ENCODE data around the gene LGI1. TPM values are rescaled to one million over a fixed set of nuclear protein-coding genes. Genes with fewer than 3 reads are reported as not detected.
"Not testable (repeated sequence)": the region's sequence is repeated elsewhere in the genome, so short reads cannot be mapped to it uniquely, and the experiment has no call there.

LGI1 gene
- polyA plus RNA-seq, 2 donors = 0.88 to 1.0 TPM

DNA sequence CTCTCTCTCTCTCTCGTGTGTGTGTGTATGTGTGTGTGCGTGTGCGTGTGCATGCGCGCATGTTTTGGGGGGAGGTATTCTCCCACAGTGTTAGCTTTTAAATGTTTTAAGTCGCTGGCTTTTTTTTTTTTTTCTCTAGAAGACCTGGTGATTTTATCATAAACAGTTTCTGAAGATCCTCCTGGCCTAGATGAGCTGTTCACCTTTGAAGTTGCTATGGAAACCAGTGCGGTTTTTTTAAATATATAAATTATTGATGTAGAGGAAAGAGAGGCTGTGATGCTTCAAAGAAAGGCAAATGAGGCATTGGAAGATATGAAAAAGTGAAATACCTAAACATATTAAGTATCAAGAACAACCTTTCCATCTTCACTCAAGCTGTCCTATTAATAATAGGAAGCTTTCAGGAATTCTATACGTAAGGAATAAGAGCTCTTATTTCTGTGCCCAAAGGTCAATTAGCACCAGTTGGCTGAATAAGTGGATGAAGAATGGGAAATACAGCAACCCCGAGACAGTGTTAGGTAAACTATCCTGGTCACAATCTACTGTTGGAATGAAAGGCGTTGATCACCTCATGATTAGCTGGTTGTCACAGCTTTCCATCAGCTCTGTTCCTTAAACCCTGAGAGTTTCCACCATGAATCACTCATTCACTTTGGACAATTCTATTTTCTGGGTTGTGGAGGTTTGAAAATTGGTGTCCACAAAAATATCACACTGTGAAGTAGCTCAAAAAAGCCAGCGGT lies 69.5 kb downstream of the LGI1 start:
- 79 to 82% methylated on average over 11 of the region's 11 CpGs for WGBS, 2 donors
- H3K4me1 ChIP-seq (ENCODE audit: control insufficient read depth in 2 of 2, insufficient read depth in 2 of 2, low read length in 1 of 2) = no peaks in the 10 kb centered on the region
- peaks cover 0 to 2% of the 10 kb centered on the region in 2 donors for H3K9me3 ChIP-seq (ENCODE audit: control insufficient read depth in 2 of 2, insufficient read depth in 1 of 2, low read depth in 1 of 2, low read length in 1 of 2)
- H3K27ac ChIP-seq (ENCODE audit: low read depth in 2 of 2, low read length in 1 of 2) = no peak overlapping the region
- H3K27me3 ChIP-seq (ENCODE audit: control insufficient read depth in 1 of 2, insufficient read depth in 2 of 2, low read length in 2 of 2) = no peaks in the 10 kb centered on the region
- H3K36me3 ChIP-seq (ENCODE audit: control insufficient read depth in 2 of 2, insufficient read depth in 2 of 2, low read length in 1 of 2) = no peaks in the 10 kb centered on the region
- no peak overlapping the region for H3K4me3 ChIP-seq (ENCODE audit: low read depth in 1 of 2, low read length in 2 of 2)

DNA sequence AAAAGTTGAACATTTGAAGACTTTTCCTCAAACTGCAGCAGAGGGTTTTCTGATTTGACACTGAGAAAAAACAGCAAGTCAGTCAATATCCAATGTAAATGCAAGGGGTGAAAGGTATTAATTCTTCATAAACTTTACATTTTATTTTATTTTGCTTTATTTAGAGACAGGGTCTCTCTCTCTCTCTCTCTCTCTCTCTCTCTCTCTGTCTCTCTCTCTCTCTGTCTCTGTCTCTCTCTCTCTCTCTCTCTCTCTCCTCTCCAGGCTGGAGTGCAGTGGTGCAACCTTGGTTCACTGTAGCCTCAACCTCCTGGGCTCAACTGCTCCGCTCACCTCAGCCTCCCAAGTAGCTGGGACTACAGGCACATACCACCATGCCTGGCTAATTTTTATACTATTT lies 73.3 kb downstream of the LGI1 start:
- not testable (repeated sequence) for H3K9me3 ChIP-seq (ENCODE audit: control insufficient read depth in 2 of 2, insufficient read depth in 1 of 2, low read depth in 1 of 2, low read length in 1 of 2); H3K4me1 ChIP-seq (ENCODE audit: control insufficient read depth in 2 of 2, insufficient read depth in 2 of 2, low read length in 1 of 2); H3K27me3 ChIP-seq (ENCODE audit: control insufficient read depth in 1 of 2, insufficient read depth in 2 of 2, low read length in 2 of 2); H3K4me3 ChIP-seq (ENCODE audit: low read depth in 1 of 2, low read length in 2 of 2); H3K27ac ChIP-seq (ENCODE audit: low read depth in 2 of 2, low read length in 1 of 2); H3K36me3 ChIP-seq (ENCODE audit: control insufficient read depth in 2 of 2, insufficient read depth in 2 of 2, low read length in 1 of 2)
- 93 to 95% methylated on average over 1 of the region's 1 CpG for WGBS, 2 donors

DNA sequence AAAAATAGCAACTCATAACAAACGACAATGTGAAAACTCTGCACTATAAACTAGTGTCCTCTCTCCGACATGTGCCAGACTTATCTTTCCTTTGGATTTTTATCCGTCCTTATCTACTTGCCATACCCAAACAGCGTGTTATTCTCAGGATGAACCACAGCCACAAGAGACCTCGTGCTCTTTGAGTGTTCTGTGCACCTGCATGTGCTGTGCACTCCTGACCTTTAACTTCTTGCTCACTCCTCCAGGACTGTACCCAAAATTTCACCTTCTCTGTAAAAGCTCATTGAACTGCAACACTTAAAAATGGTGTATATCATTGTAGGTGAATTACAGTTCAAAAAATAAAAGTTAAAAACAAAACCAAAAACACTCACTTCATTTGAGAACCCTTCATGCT lies 78.0 kb downstream of the LGI1 start:
- Histone ChIP-seq H3K4me1 (ENCODE audit: control insufficient read depth in 2 of 2, insufficient read depth in 2 of 2, low read length in 1 of 2) (no peaks in the 10 kb centered on the region), H3K27ac (ENCODE audit: low read depth in 2 of 2, low read length in 1 of 2) (no peak overlapping the region), H3K27me3 (ENCODE audit: control insufficient read depth in 1 of 2, insufficient read depth in 2 of 2, low read length in 2 of 2) (no peaks in the 10 kb centered on the region), H3K9me3 (ENCODE audit: control insufficient read depth in 2 of 2, insufficient read depth in 1 of 2, low read depth in 1 of 2, low read length in 1 of 2) (peaks cover 5% of the 10 kb centered on the region in 2 donors), H3K4me3 (ENCODE audit: low read depth in 1 of 2, low read length in 2 of 2) (no peak overlapping the region), H3K36me3 (ENCODE audit: control insufficient read depth in 2 of 2, insufficient read depth in 2 of 2, low read length in 1 of 2) (no peaks in the 10 kb centered on the region)
- WGBS, 2 donors = 54 to 60% methylated on average over 5 of the region's 5 CpGs

DNA sequence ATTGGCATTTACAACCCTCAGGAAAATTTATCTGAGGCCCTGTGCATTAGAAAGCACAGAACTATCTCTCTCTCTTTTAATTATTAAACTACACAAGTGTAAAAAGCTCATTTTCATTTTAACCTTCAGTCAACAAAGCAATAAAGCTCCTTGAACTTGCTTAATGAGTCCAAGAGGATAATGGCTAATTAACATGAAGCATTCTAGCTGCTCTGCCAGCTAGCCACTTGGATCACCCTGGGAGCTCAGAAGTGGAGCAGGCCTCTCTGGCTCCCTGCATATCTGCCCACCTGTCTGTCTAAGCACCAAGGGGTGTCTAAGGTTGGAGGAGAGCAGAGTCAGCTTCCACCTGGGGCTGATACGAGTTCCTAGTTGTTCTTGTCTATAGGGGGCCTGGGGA lies 80.1 kb downstream of the LGI1 start:
- Histone ChIP-seq H3K36me3 (ENCODE audit: control insufficient read depth in 2 of 2, insufficient read depth in 2 of 2, low read length in 1 of 2) (no peaks in the 10 kb centered on the region), H3K4me3 (ENCODE audit: low read depth in 1 of 2, low read length in 2 of 2) (no peak overlapping the region), H3K27ac (ENCODE audit: low read depth in 2 of 2, low read length in 1 of 2) (no peak overlapping the region), H3K27me3 (ENCODE audit: control insufficient read depth in 1 of 2, insufficient read depth in 2 of 2, low read length in 2 of 2) (no peaks in the 10 kb centered on the region), H3K4me1 (ENCODE audit: control insufficient read depth in 2 of 2, insufficient read depth in 2 of 2, low read length in 1 of 2) (no peaks in the 10 kb centered on the region), H3K9me3 (ENCODE audit: control insufficient read depth in 2 of 2, insufficient read depth in 1 of 2, low read depth in 1 of 2, low read length in 1 of 2) (peaks cover 5% of the 10 kb centered on the region in 2 donors)
- WGBS, 2 donors = 70% methylated on average over 1 of the region's 1 CpG

DNA sequence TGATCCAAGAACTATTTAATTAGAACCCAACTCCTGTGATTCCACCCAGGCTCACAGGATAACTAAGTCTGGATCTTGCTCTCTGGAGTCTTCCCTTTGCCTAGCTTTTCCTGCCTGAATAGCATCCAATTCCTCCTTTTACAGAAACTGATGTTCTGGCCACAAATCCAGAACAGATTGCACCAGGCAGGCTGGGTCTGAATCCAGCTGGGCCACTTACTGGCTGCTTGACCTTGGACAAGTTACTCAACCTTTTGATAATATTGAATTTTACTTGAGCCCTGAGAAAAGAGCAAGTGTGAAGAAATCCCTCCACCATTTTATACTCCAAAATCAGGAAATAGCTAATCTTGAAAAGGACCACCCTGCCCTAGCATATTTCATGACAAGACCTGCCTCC lies 80.5 kb downstream of the LGI1 start:
- H3K9me3 ChIP-seq (ENCODE audit: control insufficient read depth in 2 of 2, insufficient read depth in 1 of 2, low read depth in 1 of 2, low read length in 1 of 2) = peaks cover 3 to 4% of the 10 kb centered on the region in 2 donors
- no peaks in the 10 kb centered on the region for H3K27me3 ChIP-seq (ENCODE audit: control insufficient read depth in 1 of 2, insufficient read depth in 2 of 2, low read length in 2 of 2)
- no peak overlapping the region for H3K27ac ChIP-seq (ENCODE audit: low read depth in 2 of 2, low read length in 1 of 2)
- no peak overlapping the region for H3K4me3 ChIP-seq (ENCODE audit: low read depth in 1 of 2, low read length in 2 of 2)
- H3K4me1 ChIP-seq (ENCODE audit: control insufficient read depth in 2 of 2, insufficient read depth in 2 of 2, low read length in 1 of 2) = no peaks in the 10 kb centered on the region
- no peaks in the 10 kb centered on the region for H3K36me3 ChIP-seq (ENCODE audit: control insufficient read depth in 2 of 2, insufficient read depth in 2 of 2, low read length in 1 of 2)

DNA sequence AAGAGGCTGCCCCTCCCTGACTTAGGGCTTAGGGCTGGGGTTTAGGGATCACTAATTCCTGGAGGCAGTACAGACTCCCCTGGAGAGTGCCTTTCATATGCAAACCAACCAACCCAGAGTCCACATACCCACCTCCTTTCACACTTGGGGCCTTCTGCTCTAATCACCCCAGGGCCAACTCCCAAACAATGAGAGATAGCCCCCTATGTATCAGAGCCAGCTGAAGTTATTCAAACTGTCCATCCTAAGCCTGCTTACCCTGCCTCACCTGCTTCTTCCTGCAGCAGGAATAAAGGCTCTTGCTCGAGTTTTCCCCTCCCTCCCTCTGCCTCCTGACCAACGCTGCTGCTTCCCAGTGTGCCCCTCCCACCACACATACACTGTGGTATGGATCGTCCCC lies 84.2 kb downstream of the LGI1 start:
- Histone ChIP-seq H3K9me3 (ENCODE audit: control insufficient read depth in 2 of 2, insufficient read depth in 1 of 2, low read depth in 1 of 2, low read length in 1 of 2) (no peaks in the 10 kb centered on the region), H3K4me1 (ENCODE audit: control insufficient read depth in 2 of 2, insufficient read depth in 2 of 2, low read length in 1 of 2) (no peaks in the 10 kb centered on the region), H3K27ac (ENCODE audit: low read depth in 2 of 2, low read length in 1 of 2) (no peak overlapping the region), H3K36me3 (ENCODE audit: control insufficient read depth in 2 of 2, insufficient read depth in 2 of 2, low read length in 1 of 2) (no peaks in the 10 kb centered on the region), H3K27me3 (ENCODE audit: control insufficient read depth in 1 of 2, insufficient read depth in 2 of 2, low read length in 2 of 2) (no peaks in the 10 kb centered on the region), H3K4me3 (ENCODE audit: low read depth in 1 of 2, low read length in 2 of 2) (no peak overlapping the region)
- 22 to 45% methylated on average over 3 of the region's 3 CpGs for WGBS, 2 donors

DNA sequence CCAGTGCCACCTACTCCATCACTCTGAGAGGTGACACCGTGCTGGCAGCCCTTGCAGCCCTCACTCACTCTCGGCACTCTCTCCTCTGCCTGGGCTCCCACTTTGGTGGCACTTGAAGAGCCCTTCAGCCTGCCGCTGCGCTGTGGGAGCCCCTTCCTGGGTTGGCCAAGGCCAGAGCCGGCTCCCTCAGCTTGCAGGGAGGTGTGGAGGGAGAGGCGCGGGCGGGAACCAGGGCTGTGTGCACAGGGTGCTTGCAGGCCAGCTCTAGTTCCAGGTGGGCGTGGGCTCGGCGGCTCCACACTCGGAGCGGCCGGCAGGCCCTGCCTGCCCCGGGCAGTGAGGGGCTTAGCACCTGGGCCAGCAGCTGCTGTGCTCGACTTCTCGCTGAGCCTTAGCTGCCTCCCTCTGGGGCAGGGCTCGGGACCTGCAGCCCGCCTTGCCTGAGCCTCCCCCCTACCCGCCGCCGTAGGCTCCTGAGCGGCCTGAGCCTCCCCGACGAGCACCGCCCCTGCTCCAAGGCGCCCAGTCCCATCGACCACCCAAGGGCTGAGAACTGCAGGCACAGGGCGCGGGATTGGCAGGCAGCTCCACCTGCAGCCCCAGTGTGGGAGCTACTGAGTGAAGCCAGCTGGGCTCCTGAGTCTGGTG lies 87.4 kb downstream of the LGI1 start:
- Histone ChIP-seq H3K36me3 (ENCODE audit: control insufficient read depth in 2 of 2, insufficient read depth in 2 of 2, low read length in 1 of 2) (no peaks in the 10 kb centered on the region), H3K27me3 (ENCODE audit: control insufficient read depth in 1 of 2, insufficient read depth in 2 of 2, low read length in 2 of 2) (no peaks in the 10 kb centered on the region), H3K4me3 (ENCODE audit: low read depth in 1 of 2, low read length in 2 of 2) (no peak overlapping the region), H3K4me1 (ENCODE audit: control insufficient read depth in 2 of 2, insufficient read depth in 2 of 2, low read length in 1 of 2) (no peaks in the 10 kb centered on the region), H3K9me3 (ENCODE audit: control insufficient read depth in 2 of 2, insufficient read depth in 1 of 2, low read depth in 1 of 2, low read length in 1 of 2) (no peaks in the 10 kb centered on the region), H3K27ac (ENCODE audit: low read depth in 2 of 2, low read length in 1 of 2) (no peak overlapping the region)
- WGBS, 2 donors = 93 to 95% methylated on average over 23 to 30 of the region's 30 CpGs

Other genes starting within 250 kb of the LGI1 start
- under 1 TPM; 0.08 to 0.15 TPM for gene FFAR4, start 191.3 kb upstream of the LGI1 start, polyA plus RNA-seq
- gene RBP4, start 156.7 kb upstream of the LGI1 start, polyA plus RNA-seq = under 1 TPM; 0.14 to 0.47 TPM
- not detected for gene PDE6C, start 145.4 kb upstream of the LGI1 start, polyA plus RNA-seq
- 10 to 100 TPM in 1 of 2 donors, 1 to 10 TPM in 1; 4.9 to 12.9 TPM for gene FRA10AC1, start 55.3 kb upstream of the LGI1 start, polyA plus RNA-seq
- gene SLC35G1, start 136.0 kb downstream of the LGI1 start, polyA plus RNA-seq = 1 to 10 TPM in 1 of 2 donors, under 1 TPM in 1; 0.73 to 1.4 TPM
- 1 to 10 TPM in 1 of 2 donors, under 1 TPM in 1; 0.85 to 1.1 TPM for gene PLCE1, start 236.0 kb downstream of the LGI1 start, polyA plus RNA-seq